H1 (cell line): ENCODE data around the gene WIPF3. TPM values are rescaled to one million over a fixed set of nuclear protein-coding genes. Genes with fewer than 3 reads are reported as not detected.

Experiments used
- CTCF ChIA-PET: fragments of 300-600 bp; sonication (Branson Sonifier 250); formaldehyde crosslinking; loops from one replicate; lab custom pipeline; 2021; ENCODE audit not compliant: partially characterized antibody; lab: Charles Lee
- POLR2A ChIA-PET: fragments of 300-600 bp; sonication (Branson Sonifier 250); formaldehyde crosslinking; loops from one replicate; lab custom pipeline; 2021; ENCODE audit warnings: inconsistent platforms; ENCODE audit not compliant: partially characterized antibody; lab: Charles Lee
- DNase-seq, 2 experiments: peaks; one replicate each; pipeline versions ENCODE4 v3.0.0 to v3.0.0-alpha.2; 2010 to 2022; ENCODE audit warnings: low spot score in 2 of 2, low read depth in 1 of 2, mixed read lengths in 1 of 2
- FAIRE-seq: peaks from 2 replicates; lab custom pipeline; 2011; peaks lifted over from hg19 to GRCh38; lab: Jason Lieb, UNC
- H2AFZ ChIP-seq: 2 replicates; pipeline ENCODE4 v1.8.1; 2012; ENCODE audit warnings: low read length, inconsistent platforms
- H2AK5ac ChIP-seq: 2 replicates; pipeline ENCODE4 v1.6.1; 2013; ENCODE audit warnings: low read depth, low read length
- H2BK120ac ChIP-seq: replicated peaks from 2 replicates; pipeline ENCODE3; 2013; ENCODE audit warnings: low read depth, low read length, inconsistent platforms
- H2BK12ac ChIP-seq: 2 replicates; pipeline ENCODE4 v1.6.1; 2013; ENCODE audit warnings: low read depth, low read length
- H2BK15ac ChIP-seq: 2 replicates; pipeline ENCODE4 v1.6.1; 2013; ENCODE audit warnings: low read length
- H2BK20ac ChIP-seq: 2 replicates; pipeline ENCODE4 v1.6.1; 2013; ENCODE audit warnings: low read length
- H2BK5ac ChIP-seq: 2 replicates; pipeline ENCODE4 v1.6.1; 2013; ENCODE audit warnings: low read depth, low read length
- H3K14ac ChIP-seq: 2 replicates; pipeline ENCODE4 v1.6.1; 2013; ENCODE audit warnings: inconsistent platforms; ENCODE audit not compliant: insufficient read length
- H3K18ac ChIP-seq: 2 replicates; pipeline ENCODE4 v1.6.1; 2013; ENCODE audit warnings: low read length; ENCODE audit errors: extremely low read depth
- H3K23ac ChIP-seq: 2 replicates; pipeline ENCODE4 v1.6.1; 2013; ENCODE audit warnings: inconsistent platforms; ENCODE audit not compliant: insufficient read length
- H3K23me2 ChIP-seq: 2 replicates; pipeline ENCODE4 v1.6.1; 2013; ENCODE audit warnings: low read depth, low read length
- H3K27ac ChIP-seq: 2 replicates; pipeline ENCODE4 v1.6.1; 2011; ENCODE audit warnings: low read depth, low read length, inconsistent platforms
- H3K27me3 ChIP-seq, 4 experiments: replicated peaks in 1 of 4; 1 replicate in 1 of 4; 2 replicates in 3 of 4; pipeline versions ENCODE4 v1.6.1 to v1.8.1; 2011 to 2013; ENCODE audit warnings: low read length in 3 of 4, mild to moderate bottlenecking in 3 of 4, inconsistent platforms in 2 of 4, mixed read lengths in 2 of 4, moderate library complexity in 1 of 4; ENCODE audit not compliant: control insufficient read depth in 3 of 4, insufficient read depth in 3 of 4; ENCODE audit errors: extremely low read depth in 1 of 4
- H3K36me3 ChIP-seq, 4 experiments: 2 replicates each; pipeline versions ENCODE4 v1.6.1 to v1.8.1; 2011 to 2013; ENCODE audit warnings: mild to moderate bottlenecking in 4 of 4, low read length in 3 of 4, moderate library complexity in 2 of 4, control low read depth in 1 of 4, inconsistent platforms in 1 of 4; ENCODE audit not compliant: insufficient read depth in 4 of 4, control insufficient read depth in 2 of 4
- H3K4ac ChIP-seq: replicated peaks from 2 replicates; pipeline ENCODE3; 2013; ENCODE audit warnings: low read length, low read depth, mixed read lengths, inconsistent platforms; ENCODE audit not compliant: insufficient read length
- H3K4me1 ChIP-seq, 4 experiments: replicated peaks in 1 of 4; 1 replicate in 1 of 4; 2 replicates in 3 of 4; pipeline versions ENCODE4 v1.6.1 to v1.8.1; 2011 to 2013; ENCODE audit warnings: low read length in 3 of 4, inconsistent platforms in 2 of 4, mixed read lengths in 1 of 4; ENCODE audit not compliant: insufficient read depth in 4 of 4, control insufficient read depth in 3 of 4
- H3K4me2 ChIP-seq, 2 experiments: 2 replicates each; pipeline versions ENCODE4 v1.6.1 to v1.8.1; 2011 to 2013; ENCODE audit warnings: low read depth in 2 of 2, low read length in 2 of 2, control low read depth in 1 of 2, inconsistent platforms in 1 of 2, mild to moderate bottlenecking in 1 of 2; ENCODE audit not compliant: insufficient read depth in 1 of 2
- H3K4me3 ChIP-seq, 4 experiments: fragments of 200-600, 300-600 bp in 1 of 4; sonication (generic), shearing (Covaris generic), sonication (Bioruptor Twin) in 1 of 4; 2 replicates each; pipeline versions ENCODE4 v1.5.1 to v1.8.1; 2011 to 2016; ENCODE audit warnings: low read length in 4 of 4, low read depth in 3 of 4, control low read depth in 2 of 4, inconsistent platforms in 2 of 4, mild to moderate bottlenecking in 2 of 4, mixed read lengths in 1 of 4, moderate library complexity in 1 of 4; ENCODE audit not compliant: insufficient read depth in 2 of 4; ENCODE audit errors: extremely low read depth in 1 of 4
- H3K56ac ChIP-seq: replicated peaks from 2 replicates; pipeline ENCODE3; 2013; ENCODE audit warnings: low read depth, mild to moderate bottlenecking, mixed read lengths, low read length, inconsistent platforms; ENCODE audit not compliant: insufficient read length
- H3K79me1 ChIP-seq: 2 replicates; pipeline ENCODE4 v1.6.1; 2013; ENCODE audit warnings: low read depth, low read length, control low read depth
- H3K79me2 ChIP-seq, 2 experiments: 2 replicates each; pipeline versions ENCODE4 v1.6.1 to v1.8.1; 2012 to 2013; ENCODE audit warnings: low read length in 2 of 2, mild to moderate bottlenecking in 2 of 2, inconsistent platforms in 1 of 2; ENCODE audit not compliant: insufficient read depth in 2 of 2, control insufficient read depth in 1 of 2
- H3K9ac ChIP-seq, 4 experiments: replicated peaks in 1 of 4; 1 replicate in 1 of 4; 2 replicates in 3 of 4; pipeline versions ENCODE4 v1.6.1 to v1.8.1; 2011 to 2013; ENCODE audit warnings: low read depth in 3 of 4, low read length in 3 of 4, control low read depth in 2 of 4, mild to moderate bottlenecking in 2 of 4, moderate library complexity in 2 of 4, inconsistent platforms in 1 of 4; ENCODE audit errors: extremely low read depth in 1 of 4
- H3K9me3 ChIP-seq, 2 experiments: 2 replicates each; pipeline versions ENCODE4 v1.6.1 to v1.8.1; 2012 to 2013; ENCODE audit warnings: mild to moderate bottlenecking in 2 of 2, moderate library complexity in 2 of 2, control low read depth in 1 of 2, inconsistent platforms in 1 of 2, low read depth in 1 of 2, low read length in 1 of 2, mixed read lengths in 1 of 2; ENCODE audit not compliant: insufficient read depth in 2 of 2
- H4K20me1 ChIP-seq, 2 experiments: replicated peaks in 1 of 2; 2 replicates each; pipeline versions ENCODE3 to v1.8.1; 2011 to 2013; ENCODE audit warnings: inconsistent platforms in 2 of 2, low read length in 2 of 2, mild to moderate bottlenecking in 1 of 2; ENCODE audit not compliant: insufficient read depth in 2 of 2, control insufficient read depth in 1 of 2
- H4K5ac ChIP-seq: 2 replicates; pipeline ENCODE4 v1.6.1; 2013; ENCODE audit warnings: low read length, low read depth, mixed read lengths, inconsistent platforms; ENCODE audit not compliant: insufficient read length
- H4K8ac ChIP-seq: 2 replicates; pipeline ENCODE4 v1.8.0; 2013; ENCODE audit warnings: mild to moderate bottlenecking, moderate library complexity, low read length, inconsistent platforms; ENCODE audit not compliant: insufficient read depth; ENCODE audit errors: extremely low read depth
- H4K91ac ChIP-seq: replicated peaks from 2 replicates; pipeline ENCODE3; 2013; ENCODE audit warnings: low read length, mixed read lengths, inconsistent platforms; ENCODE audit not compliant: insufficient read length
- CEBPB ChIP-seq: IDR thresholded peaks from 2 replicates; pipeline ENCODE4 v1.6.1; 2012; ENCODE audit warnings: low read depth, low read length
- CTCF ChIP-seq, 3 experiments: IDR thresholded peaks; 1 replicate in 2 of 3; 2 replicates in 1 of 3; pipeline versions ENCODE4 v1.5.1 to v1.6.1; 2011; ENCODE audit warnings: low read length in 3 of 3, mild to moderate bottlenecking in 3 of 3, inconsistent platforms in 2 of 3, low read depth in 1 of 3, moderate library complexity in 1 of 3; ENCODE audit not compliant: insufficient read depth in 1 of 3; ENCODE audit errors: control extremely low read depth in 1 of 3
- EP300 ChIP-seq, 2 experiments: IDR thresholded peaks; 1 replicate in 1 of 2; 2 replicates in 1 of 2; pipeline ENCODE4 v1.6.1; 2011 to 2012; ENCODE audit warnings: low read depth in 2 of 2, low read length in 2 of 2, mild to moderate bottlenecking in 2 of 2, borderline replicate concordance in 1 of 2, inconsistent platforms in 1 of 2, moderate library complexity in 1 of 2
- WGBS, 2 experiments: shearing (Covaris generic) in 1 of 2; methylation state at CpG; one replicate each; pipeline versions ENCODE4 v1.1.6 to v1.1.7; 2013 to 2015; ENCODE audit warnings: low lambda C conversion rate in 2 of 2, mixed read lengths in 2 of 2, inconsistent platforms in 1 of 2, low coverage in 1 of 2, missing lambda C conversion rate in 1 of 2; ENCODE audit not compliant: insufficient replicate concordance in 2 of 2, insufficient coverage in 1 of 2, insufficient read length in 1 of 2; ENCODE audit errors: extremely low coverage in 1 of 2, missing lambda C conversion rate in 1 of 2; 5-methylcytosine and 5-hydroxymethylcytosine counted together
- polyA plus RNA-seq, 7 experiments: library from polyadenylated mRNA; depleted of rRNA in 3 of 7; stranded (reverse) in 5 of 7; unstranded in 2 of 7; fragments of >200 nt in 5 of 7; fragments of 200-250 nt in 2 of 7; gene quantifications; 1 replicate in 5 of 7; 2 replicates in 1 of 7; 4 replicates in 1 of 7; pipeline versions ENCODE4 v1.2.1 to v1.2.3, GENCODE V29; 2011 to 2013; ENCODE audit warnings: missing spikeins in 2 of 7, mixed read lengths in 2 of 7
- total RNA-seq: library from RNA; stranded (reverse); fragmentation: NEBNext Ultra II Directional; extraction: Animal tissue kit (Norgen Biotek cat#: 25700); gene quantifications from 2 replicates; pipeline ENCODE4 v1.2.1, GENCODE V29; 2021

WIPF3 gene
- total and polyA plus RNA-seq, 2 of the 8 experiments (the other 6 are each of a cell fraction or from before 2014, with no cell fraction given) = 5.0 to 12.1 TPM

DNA sequence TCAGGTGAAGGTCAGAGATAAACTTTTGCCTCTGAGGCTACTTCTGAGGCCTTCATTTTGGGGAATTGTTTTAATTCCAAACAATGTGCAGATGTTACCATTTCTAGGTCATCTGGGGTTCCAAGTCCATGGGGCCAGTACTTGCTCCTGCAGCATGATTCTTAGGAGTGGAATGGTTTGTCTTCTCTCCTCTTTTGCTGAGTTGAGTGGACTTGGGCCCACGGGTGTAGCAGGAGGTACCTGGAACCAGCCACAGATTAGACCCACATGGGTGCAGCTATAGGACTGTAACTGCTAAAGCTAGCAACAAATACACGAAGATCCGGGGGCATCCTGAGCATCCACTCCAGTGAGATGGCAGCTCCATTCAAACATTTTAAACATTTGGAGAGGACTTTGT, 41.6 kb downstream of the WIPF3 start:
- Histone ChIP-seq H3K9me3 (no peaks in the 10 kb centered on the region), H2AK5ac (no peak overlapping the region), H2BK20ac (no peak overlapping the region), H2BK15ac (no peak overlapping the region), H2BK120ac (no peak overlapping the region), H3K9ac (no peak overlapping the region), H3K27me3 (no peaks in the 10 kb centered on the region; a peak in 1 of 7 replicates), H3K23ac (no peak overlapping the region), H3K36me3 (no peaks in the 10 kb centered on the region), H3K14ac (no peak overlapping the region), H4K20me1 (no peaks in the 10 kb centered on the region), H3K56ac (no peak overlapping the region), H3K79me1 (no peaks in the 10 kb centered on the region), H3K4me3 (no peak overlapping the region), H3K4me1 (peaks cover 0 to 3% (median 0%) of the 10 kb centered on the region in 4 experiments; a peak in 4 of 7 replicates), H4K91ac (no peak overlapping the region), H2BK5ac (no peak overlapping the region), H2AFZ (no peak overlapping the region), H3K4ac (no peak overlapping the region), H3K4me2 (no peak overlapping the region), H2BK12ac (no peak overlapping the region), H3K79me2 (no peaks in the 10 kb centered on the region), H4K8ac (no peak overlapping the region), H4K5ac (no peak overlapping the region), H3K27ac (no peak overlapping the region), H3K18ac (no peak overlapping the region), H3K23me2 (no peaks in the 10 kb centered on the region)
- no peak for FAIRE-seq
- WGBS, 2 experiments = 82% methylated on average over 3 of the region's 3 CpGs; no CpG with 5 or more reads in 1 of the 2 experiments
- POLR2A ChIA-PET = no interaction called here
- CTCF ChIA-PET = interaction anchor here (0.7 kb wide), 1 partner anchor 1768 kb away, joined by 3 read pairs; no protein-coding TSS in a partner anchor
- DNase-seq = no peak
- TF ChIP-seq CTCF (IDR thresholded peaks at IDR 0.05; ENCODE audit: control extremely low read depth in 1 of 3, insufficient read depth in 1 of 3, low read depth in 1 of 3, low read length in 3 of 3) (no peak), CEBPB (no peak), EP300 (IDR thresholded peaks at IDR 0.05; ENCODE audit: borderline replicate concordance in 1 of 2, low read depth in 2 of 2, low read length in 2 of 2) (no peak)
